ENCODE results near the gene ZNRF2.

DNA sequence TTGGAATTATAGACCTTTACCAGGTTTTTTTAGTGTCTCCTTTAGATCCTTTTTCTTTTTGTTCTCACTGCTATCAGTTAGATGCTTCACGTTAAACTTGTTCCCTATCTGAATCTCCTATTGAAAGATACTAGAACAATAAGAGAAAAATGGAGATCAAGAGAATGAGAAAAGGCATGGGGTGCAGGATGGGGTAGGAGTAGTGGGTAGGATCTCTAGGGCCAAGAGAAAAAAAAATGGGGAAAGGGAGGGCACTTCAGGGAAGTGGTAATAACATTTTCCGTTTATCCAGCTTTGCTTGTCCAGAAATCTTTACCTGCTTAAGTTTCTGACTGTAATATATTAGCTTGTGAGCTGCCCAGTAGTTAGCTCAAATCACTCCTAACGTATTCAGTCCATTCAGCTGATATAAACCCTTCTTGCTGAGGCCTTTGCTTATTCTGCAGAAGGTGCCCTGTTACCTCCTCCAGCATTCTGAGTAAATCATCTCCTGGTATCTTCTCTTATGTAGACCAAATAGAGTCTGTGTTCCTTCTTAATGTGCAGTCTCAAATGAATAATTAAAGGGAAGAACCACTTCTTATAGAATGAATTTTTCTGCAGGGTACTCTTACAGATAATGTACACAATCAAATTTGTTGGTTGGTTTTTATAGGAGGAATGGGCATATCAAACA lies 69.7 kb downstream of the ZNRF2 start:
- TF ChIP-seq EZH2 (IDR thresholded peaks at IDR 0.05; ENCODE audit: borderline replicate concordance) = no peak
- TF ChIP-seq, protein P1, sequence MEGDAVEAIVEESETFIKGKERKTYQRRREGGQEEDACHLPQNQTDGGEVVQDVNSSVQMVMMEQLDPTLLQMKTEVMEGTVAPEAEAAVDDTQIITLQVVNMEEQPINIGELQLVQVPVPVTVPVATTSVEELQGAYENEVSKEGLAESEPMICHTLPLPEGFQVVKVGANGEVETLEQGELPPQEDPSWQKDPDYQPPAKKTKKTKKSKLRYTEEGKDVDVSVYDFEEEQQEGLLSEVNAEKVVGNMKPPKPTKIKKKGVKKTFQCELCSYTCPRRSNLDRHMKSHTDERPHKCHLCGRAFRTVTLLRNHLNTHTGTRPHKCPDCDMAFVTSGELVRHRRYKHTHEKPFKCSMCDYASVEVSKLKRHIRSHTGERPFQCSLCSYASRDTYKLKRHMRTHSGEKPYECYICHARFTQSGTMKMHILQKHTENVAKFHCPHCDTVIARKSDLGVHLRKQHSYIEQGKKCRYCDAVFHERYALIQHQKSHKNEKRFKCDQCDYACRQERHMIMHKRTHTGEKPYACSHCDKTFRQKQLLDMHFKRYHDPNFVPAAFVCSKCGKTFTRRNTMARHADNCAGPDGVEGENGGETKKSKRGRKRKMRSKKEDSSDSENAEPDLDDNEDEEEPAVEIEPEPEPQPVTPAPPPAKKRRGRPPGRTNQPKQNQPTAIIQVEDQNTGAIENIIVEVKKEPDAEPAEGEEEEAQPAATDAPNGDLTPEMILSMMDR (IDR thresholded peaks at IDR 0.05; ENCODE audit: poor library complexity) = no peak
